Fibroblast of skin of left quadriceps (primary cell): Measurements from ENCODE around the gene CNTN4.

Experiments
- DNase-seq, 2 experiments: peaks; one replicate each; pipeline ENCODE4 v3.0.0-alpha.2; 2013; ENCODE audit warnings: low read depth in 2 of 2

CNTN4 gene

GRCh38 chr3:3101660-3102458, 1003.2 kb downstream of the CNTN4 start:
- DNase-seq = no peak

- no peak for DNase-seq
Observed at GRCh38 chr3:3102751-3103150, 1004.1 kb downstream of the CNTN4 start.

GRCh38 chr3:3105246-3105645, 1006.6 kb downstream of the CNTN4 start:
- DNase-seq = no peak

GRCh38 chr3:3105815-3106214, 1007.1 kb downstream of the CNTN4 start:
- DNase-seq = no peak

GRCh38 chr3:3107181-3107580, 1008.5 kb downstream of the CNTN4 start:
- no peak for DNase-seq
